Transverse colon (tissue), 4 donors: Measurements from ENCODE around the gene FOXJ3. TPM values are rescaled to one million over a fixed set of nuclear protein-coding genes. Genes with fewer than 3 reads are reported as not detected.

Experiments
- DNase-seq: peaks from one replicate; pipeline ENCODE4 v3.0.0-alpha.2; 2019
- H3K27ac ChIP-seq, 4 donors: fragments of 200-600 bp; sonication (generic); 2 replicates each; pipeline ENCODE4 v1.5.1; 2016 to 2018; ENCODE audit warnings: inconsistent platforms in 4 of 4
- H3K27me3 ChIP-seq: fragments of 200-600 bp; sonication (generic); 2 replicates; pipeline ENCODE4 v1.5.1; 2017; ENCODE audit warnings: inconsistent platforms
- H3K36me3 ChIP-seq, 4 donors: fragments of 200-600 bp; sonication (generic); 2 replicates each; pipeline ENCODE4 v1.5.1; 2017 to 2019; ENCODE audit warnings: inconsistent platforms in 4 of 4
- H3K4me1 ChIP-seq, 4 donors: fragments of 200-600 bp; sonication (generic); 2 replicates each; pipeline ENCODE4 v1.5.1; 2017 to 2020; ENCODE audit warnings: inconsistent platforms in 4 of 4
- H3K4me3 ChIP-seq, 4 donors: fragments of 200-600 bp; sonication (generic); 1 replicate in 1 of 4; 2 replicates in 3 of 4; pipeline versions ENCODE4 v1.5.1 to v1.6.1; 2017 to 2019; ENCODE audit warnings: inconsistent platforms in 4 of 4
- H3K9me3 ChIP-seq, 2 donors: fragments of 200-600 bp; sonication (generic); 2 replicates each; pipeline ENCODE4 v1.5.1; 2017 to 2019; ENCODE audit warnings: inconsistent platforms in 2 of 2
- CTCF ChIP-seq, 5 experiments: fragments of 200-600 bp in 3 of 5; fragments of 450-650 bp in 2 of 5; sonication (generic) in 3 of 5; IDR thresholded peaks; 1 replicate in 2 of 5; 2 replicates in 3 of 5; pipeline ENCODE4 v1.5.1; 2016 to 2017; ENCODE audit warnings: antibody characterized with exemption in 5 of 5, inconsistent platforms in 3 of 5, mild to moderate bottlenecking in 2 of 5, moderate library complexity in 1 of 5
- EP300 ChIP-seq: sonication (generic); formaldehyde crosslinking; IDR thresholded peaks from one replicate; pipeline ENCODE4 v1.6.1; 2017; ENCODE audit warnings: antibody characterized with exemption, low read depth
- POLR2A ChIP-seq: fragments of 450-650 bp; IDR thresholded peaks from one replicate; pipeline ENCODE4 v1.6.1; 2016; ENCODE audit warnings: antibody characterized with exemption, mild to moderate bottlenecking, moderate library complexity
- POLR2AphosphoS5 ChIP-seq, 3 donors: sonication (generic); formaldehyde crosslinking; IDR thresholded peaks; one replicate each; pipeline ENCODE4 v1.6.1; 2016; ENCODE audit warnings: antibody characterized with exemption in 3 of 3
- WGBS, 2 donors: methylation state at CpG; one replicate each; pipeline ENCODE4 v1.1.5; 2018; ENCODE audit warnings: low coverage in 1 of 2; 5-methylcytosine and 5-hydroxymethylcytosine counted together
- in situ Hi-C, 4 donors: fragments of 200-750 bp; cut with MboI; loops; one replicate each; pipeline versions ENCODE4 v1.15.0 to v1.15.1; 2017; ENCODE audit warnings: low sequenced_read_pairs in 3 of 4, low pct_ligation_motif_present in 1 of 4, low pct_unique_long_range_greater_than_20kb in 1 of 4
- intact Hi-C: fragments of 100-400 bp; cut with DNase I; formaldehyde crosslinking; loops from one replicate; pipeline ENCODE4 v1.15.1; 2023; ENCODE audit warnings: low total_unique reads
- total RNA-seq, 4 donors: library from RNA; depleted of rRNA; stranded (reverse); fragments of >200 nt; gene quantifications; one replicate each; pipeline ENCODE4 v1.1.0, GENCODE V29; 2016

Gene FOXJ3
- total RNA-seq, 4 donors from 2014 or later = 18.5 to 62.1 (median 38.6) TPM

DNA sequence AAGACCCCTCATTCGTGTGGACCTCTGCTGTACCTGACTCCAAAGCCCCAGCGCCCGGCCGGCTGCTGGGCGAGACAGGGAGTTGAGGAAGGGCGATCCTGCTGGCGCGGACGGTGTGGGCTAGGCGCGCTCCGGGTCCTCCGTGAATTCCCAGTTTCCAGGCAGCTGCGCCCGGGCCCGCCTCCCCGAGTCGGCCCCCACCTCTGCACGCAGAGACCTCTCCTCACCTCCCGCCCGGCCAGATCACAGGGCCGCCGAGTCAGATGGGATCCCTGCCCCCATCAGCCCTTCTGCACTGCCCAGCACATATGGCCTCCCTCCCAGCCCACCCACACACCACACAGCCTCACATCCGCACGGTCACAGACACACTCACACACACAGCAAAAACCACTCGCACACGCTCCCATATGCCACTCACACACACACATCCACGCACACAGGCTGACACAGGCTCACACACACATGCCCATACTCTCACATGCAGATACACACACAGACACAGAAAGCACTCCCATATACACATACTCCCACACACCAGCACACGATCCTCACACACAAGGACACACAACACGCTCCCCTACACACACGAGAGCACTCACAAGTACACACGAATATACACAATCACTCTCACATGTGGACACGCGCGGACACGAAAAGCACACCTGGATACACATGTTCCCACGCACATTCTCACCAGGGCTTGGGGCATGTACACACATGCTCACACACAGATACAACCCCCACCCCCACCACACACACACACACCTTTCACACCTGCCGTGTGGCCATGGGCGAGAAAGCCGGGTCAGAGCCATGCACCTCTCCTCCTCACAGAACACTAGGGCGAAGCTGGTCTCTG is 189.0 kb downstream of the FOXJ3 start:
- intact Hi-C loops (no loop called here), in situ Hi-C loops (loop anchor here in 1 of 4 donors (25.0 kb wide), 2 partner anchors 584 to 591 kb away; partner anchors contain the start of gene CLDN19)
- WGBS, 2 donors = 64 to 90% methylated on average over 2 to 41 of the region's 41 CpGs
- DNase-seq = no peak
- H3K4me3 ChIP-seq = no peak overlapping the region
- no peaks in the 10 kb centered on the region for H3K36me3 ChIP-seq
- H3K27me3 ChIP-seq = peaks cover 27% of the 10 kb centered on the region
- H3K9me3 ChIP-seq = no peaks in the 10 kb centered on the region
- no peaks in the 10 kb centered on the region for H3K4me1 ChIP-seq
- H3K27ac ChIP-seq = no peak overlapping the region
- TF ChIP-seq POLR2AphosphoS5 (IDR thresholded peaks at IDR 0.05) = no peak
- TF ChIP-seq POLR2A = no peak
- TF ChIP-seq CTCF (IDR thresholded peaks at IDR 0.05) = no peak
- no peak for TF ChIP-seq EP300

DNA sequence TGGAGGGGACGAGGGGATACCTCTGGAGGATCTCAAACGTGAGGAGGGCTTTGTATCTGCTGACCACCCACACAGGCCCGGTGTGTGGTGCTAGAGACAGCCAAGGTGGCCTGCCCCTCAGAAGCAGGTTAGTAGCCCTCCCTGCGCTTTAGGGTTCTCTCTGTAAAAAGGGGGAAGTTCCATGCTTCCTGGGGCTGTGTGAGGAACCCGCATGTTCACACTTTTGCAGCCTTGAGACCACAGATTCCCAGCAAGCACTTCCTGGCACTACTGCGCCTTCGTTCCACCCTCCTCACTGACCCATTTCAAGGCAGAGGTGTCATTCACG is 189.7 kb downstream of the FOXJ3 start:
- WGBS, 2 donors = 70% methylated on average over 8 of the region's 8 CpGs; no CpG with 5 or more reads in 1 of the 2 donors
- no peak for DNase-seq
- Histone ChIP-seq H3K9me3 (no peaks in the 10 kb centered on the region), H3K27me3 (peaks cover 30% of the 10 kb centered on the region), H3K4me3 (no peak overlapping the region), H3K36me3 (no peaks in the 10 kb centered on the region), H3K4me1 (no peaks in the 10 kb centered on the region), H3K27ac (no peak overlapping the region)
- intact Hi-C loops = no loop called here
- in situ Hi-C loops = loop anchor here in 1 of 4 donors (25.0 kb wide), 2 partner anchors 583 to 592 kb away; partner anchors contain the start of gene CLDN19
- no peak for TF ChIP-seq CTCF (IDR thresholded peaks at IDR 0.05)
- no peak for TF ChIP-seq POLR2AphosphoS5 (IDR thresholded peaks at IDR 0.05)
- no peak for TF ChIP-seq POLR2A
- no peak for TF ChIP-seq EP300

DNA sequence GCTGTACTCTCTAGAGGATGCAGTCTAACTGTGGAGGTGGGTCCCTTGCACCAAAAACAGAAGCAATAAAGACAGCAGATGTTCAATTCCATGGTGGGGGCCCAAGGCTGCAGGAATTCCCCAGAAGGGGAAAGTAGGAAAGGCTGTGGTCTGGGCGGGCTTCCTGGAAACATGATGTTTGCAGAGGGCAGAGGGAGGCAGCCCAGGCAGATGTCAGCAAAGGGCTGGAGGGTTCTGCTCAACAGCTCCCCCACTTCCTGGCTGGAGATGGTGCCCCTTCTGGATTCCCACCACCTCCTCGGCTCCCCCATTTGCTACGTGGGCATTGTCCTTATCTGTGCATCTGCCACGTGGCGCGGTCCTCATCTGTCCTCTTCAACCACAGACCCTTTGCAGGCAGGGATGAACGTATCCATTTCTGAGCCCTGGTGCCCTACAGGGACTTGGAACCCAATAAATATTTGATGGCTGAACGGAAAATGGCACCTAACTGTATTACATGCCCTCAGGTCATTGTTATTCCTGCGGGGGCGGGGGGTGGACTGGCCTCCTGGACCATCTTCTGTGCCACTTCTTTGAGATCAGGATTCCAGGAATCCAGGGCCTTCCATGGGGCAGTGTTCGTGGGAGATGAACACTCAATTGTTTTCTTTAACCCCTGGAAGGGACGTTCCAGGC is 190.2 kb downstream of the FOXJ3 start:
- no peaks in the 10 kb centered on the region for H3K4me1 ChIP-seq
- TF ChIP-seq EP300 = no peak
- TF ChIP-seq POLR2A = no peak
- TF ChIP-seq POLR2AphosphoS5 (IDR thresholded peaks at IDR 0.05) = no peak
- TF ChIP-seq CTCF (IDR thresholded peaks at IDR 0.05) = no peak
- peaks cover 30% of the 10 kb centered on the region for H3K27me3 ChIP-seq
- H3K9me3 ChIP-seq = no peaks in the 10 kb centered on the region
- no peak for DNase-seq
- intact Hi-C loops = no loop called here
- 74% methylated on average over 12 of the region's 12 CpGs; no CpG with 5 or more reads in 1 of the 2 donors for WGBS, 2 donors
- H3K36me3 ChIP-seq = no peaks in the 10 kb centered on the region
- in situ Hi-C loops = loop anchor here in 1 of 4 donors (25.0 kb wide), 2 partner anchors 583 to 592 kb away; partner anchors contain the start of gene CLDN19
- H3K4me3 ChIP-seq = no peak overlapping the region
- H3K27ac ChIP-seq = no peak overlapping the region
